GM12878 (cell line): ENCODE measurements around the gene CHST14. TPM values are rescaled to one million over a fixed set of nuclear protein-coding genes. Genes with fewer than 3 reads are reported as not detected.

Experiments
- ATF7 ChIP-seq: fragments of 450-650 bp; IDR thresholded peaks from 2 replicates; pipeline ENCODE4 v1.6.1; 2016; ENCODE audit warnings: low read depth, mild to moderate bottlenecking
- BCLAF1 ChIP-seq: fragments of 450-650 bp; IDR thresholded peaks from 2 replicates; pipeline ENCODE4 v1.6.1; 2017; ENCODE audit warnings: antibody characterized with exemption, mild to moderate bottlenecking, moderate library complexity
- CBX5 ChIP-seq: sonication (generic); IDR thresholded peaks from 2 replicates; pipeline ENCODE4 v1.6.1; 2016; ENCODE audit warnings: low read depth, moderate library complexity, mild to moderate bottlenecking, inconsistent platforms
- CREM ChIP-seq: IDR thresholded peaks from 2 replicates; pipeline ENCODE4 v1.6.1; 2014; ENCODE audit warnings: antibody characterized with exemption, low read depth
- EED ChIP-seq: sonication (generic); IDR thresholded peaks from 2 replicates; pipeline ENCODE4 v1.6.1; 2016; ENCODE audit warnings: antibody characterized with exemption, low read depth
- ESRRA ChIP-seq: IDR thresholded peaks from 2 replicates; pipeline ENCODE4 v1.6.1; 2012; ENCODE audit warnings: mild to moderate bottlenecking, low read length, improper control_type of control experiment
- ETV6 ChIP-seq, 2 experiments: fragments of 450-650 bp in 1 of 2; IDR thresholded peaks in 1 of 2; conservative IDR thresholded peaks in 1 of 2; 2 replicates each; pipeline ENCODE4 v1.6.1; 2014; ENCODE audit warnings: antibody characterized with exemption in 1 of 2, borderline replicate concordance in 1 of 2, low read depth in 1 of 2, mild to moderate bottlenecking in 1 of 2, moderate library complexity in 1 of 2
- FOXK2 ChIP-seq: fragments of 450-650 bp; IDR thresholded peaks from 2 replicates; pipeline ENCODE4 v1.6.1; 2017; ENCODE audit warnings: mild to moderate bottlenecking, moderate library complexity
- GATAD2B ChIP-seq: fragments of 450-650 bp; conservative IDR thresholded peaks from 2 replicates; pipeline ENCODE4 v1.6.1; 2017; ENCODE audit warnings: low read depth, mild to moderate bottlenecking, moderate library complexity
- HDGF ChIP-seq: fragments of 450-650 bp; IDR thresholded peaks from 2 replicates; pipeline ENCODE4 v1.6.1; 2016; ENCODE audit warnings: antibody characterized with exemption
- IRF4 ChIP-seq: IDR thresholded peaks from 2 replicates; pipeline ENCODE4 v1.6.1; 2011; ENCODE audit warnings: low read depth, low read length
- MTA2 ChIP-seq: fragments of 450-650 bp; IDR thresholded peaks from 2 replicates; pipeline ENCODE4 v1.6.1; 2016; ENCODE audit warnings: low read depth, mild to moderate bottlenecking, moderate library complexity
- SUZ12 ChIP-seq: fragments of 200-600 bp; sonication (generic); IDR thresholded peaks from one replicate; pipeline ENCODE4 v1.6.1; 2018; ENCODE audit warnings: antibody characterized with exemption, mild to moderate bottlenecking; ENCODE audit not compliant: unreplicated experiment
- TCF12 ChIP-seq: IDR thresholded peaks from 2 replicates; pipeline ENCODE4 v1.6.1; 2011; ENCODE audit warnings: low read depth, mild to moderate bottlenecking, low read length
- USF1 ChIP-seq: IDR thresholded peaks from 2 replicates; pipeline ENCODE4 v1.6.1; 2011; ENCODE audit warnings: borderline replicate concordance, low read depth, mild to moderate bottlenecking, moderate library complexity, mixed read lengths, low read length; ENCODE audit not compliant: insufficient read depth; ENCODE audit errors: extremely low read length
- YY1 ChIP-seq: IDR thresholded peaks from 2 replicates; pipeline ENCODE4 v1.6.1; 2011; ENCODE audit warnings: low read depth, mild to moderate bottlenecking, low read length
- ZNF207 ChIP-seq: fragments of 450-650 bp; IDR thresholded peaks from 2 replicates; pipeline ENCODE4 v1.6.1; 2014; ENCODE audit warnings: antibody characterized with exemption, mild to moderate bottlenecking, borderline replicate concordance
- ZNF217 ChIP-seq: fragments of 450-650 bp; IDR thresholded peaks from 2 replicates; pipeline ENCODE4 v1.6.1; 2017; ENCODE audit warnings: antibody characterized with exemption, mild to moderate bottlenecking
- ZZZ3 ChIP-seq: IDR thresholded peaks from 2 replicates; pipeline ENCODE4 v1.6.1; 2011; ENCODE audit warnings: low read depth; ENCODE audit not compliant: control insufficient read depth, insufficient read length
- polyA plus RNA-seq, 11 experiments: library from polyadenylated mRNA; depleted of rRNA in 4 of 11; unstranded in 6 of 11; stranded (reverse) in 5 of 11; fragments of >200 nt; fragmentation: Nextera tagmentation in 4 of 11; fragmentation: Illumina TruSeq in 1 of 11; extraction: Ambion mirVana in 4 of 11; extraction: Trizol in 1 of 11; gene quantifications; 1 replicate in 1 of 11; 2 replicates in 10 of 11; pipeline versions ENCODE4 v1.2.1 to v1.2.3, GENCODE V29; 2011 to 2016; ENCODE audit warnings: inconsistent platforms in 2 of 11, missing spikeins in 2 of 11, low read depth in 1 of 11
- total RNA-seq, 4 experiments: library from RNA; depleted of rRNA in 3 of 4; stranded (reverse); fragments of >200 nt in 3 of 4; fragmentation: Illumina TruSeq in 1 of 4; extraction: Trizol in 1 of 4; gene quantifications; 2 replicates each; pipeline versions ENCODE4 v1.2.1 to v1.2.3, GENCODE V29; 2013 to 2021
- TF ChIP-seq, protein P1 (sequence below): IDR thresholded peaks from 2 replicates; pipeline ENCODE4 v1.6.1; 2012; ENCODE audit warnings: low read depth, low read length, improper control_type of control experiment
- TF ChIP-seq, protein P2 (sequence below): fragments of 450-650 bp; formaldehyde crosslinking; IDR thresholded peaks from 2 replicates; pipeline ENCODE4 v1.5.0; 2022; ENCODE audit warnings: mild to moderate bottlenecking, missing genetic modification characterization

CHST14 gene
- total and polyA plus RNA-seq, 10 of the 15 experiments (the other 5 are each of a cell fraction or from before 2014, with no cell fraction given): 1.3 to 12.8 (median 6.2) TPM

DNA sequence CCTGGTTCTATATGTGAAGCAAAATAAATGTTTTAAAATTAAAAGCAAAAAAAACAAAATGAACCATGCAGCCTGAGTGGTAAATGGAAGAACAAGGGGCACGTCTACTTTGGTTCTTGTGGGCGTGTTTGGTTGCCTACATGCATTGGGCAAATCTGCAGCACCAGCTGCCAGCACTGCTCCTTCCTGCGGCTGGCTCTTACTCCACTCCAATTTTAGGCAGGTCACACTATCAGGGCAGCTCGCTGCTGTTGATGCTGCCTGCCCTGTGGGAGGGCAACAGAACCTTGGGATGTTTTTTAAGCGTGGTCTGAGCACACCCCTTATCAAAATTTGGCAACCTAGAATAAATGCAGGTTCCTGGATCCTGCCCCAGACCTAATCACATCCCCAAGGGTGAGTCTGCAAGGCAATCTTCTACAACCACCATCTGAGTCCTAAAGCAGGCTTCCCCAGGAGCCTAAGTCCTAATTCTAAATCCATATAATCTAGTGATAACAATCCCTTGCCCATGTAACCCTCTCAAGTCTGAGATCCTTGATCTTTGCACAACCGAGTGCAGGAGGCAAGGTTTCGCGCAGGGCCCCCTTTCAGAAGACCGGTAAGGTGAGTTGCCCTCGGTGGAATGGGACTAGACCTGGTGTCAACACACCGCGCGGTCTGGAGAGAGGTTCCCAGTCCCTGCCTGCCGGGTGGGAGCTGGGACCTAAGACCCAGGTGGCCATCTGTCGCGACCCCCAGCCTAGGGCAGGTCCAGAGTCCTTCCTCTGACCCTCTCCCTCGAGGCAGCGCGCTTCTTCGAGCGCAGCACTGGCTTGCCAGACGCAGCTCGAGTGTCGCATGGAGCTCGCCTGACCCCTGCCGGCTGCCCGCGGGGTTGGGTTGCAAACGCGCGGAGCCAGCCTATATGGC, 49.3 kb upstream of the CHST14 start (continued):
- TF ChIP-seq, protein P1, sequence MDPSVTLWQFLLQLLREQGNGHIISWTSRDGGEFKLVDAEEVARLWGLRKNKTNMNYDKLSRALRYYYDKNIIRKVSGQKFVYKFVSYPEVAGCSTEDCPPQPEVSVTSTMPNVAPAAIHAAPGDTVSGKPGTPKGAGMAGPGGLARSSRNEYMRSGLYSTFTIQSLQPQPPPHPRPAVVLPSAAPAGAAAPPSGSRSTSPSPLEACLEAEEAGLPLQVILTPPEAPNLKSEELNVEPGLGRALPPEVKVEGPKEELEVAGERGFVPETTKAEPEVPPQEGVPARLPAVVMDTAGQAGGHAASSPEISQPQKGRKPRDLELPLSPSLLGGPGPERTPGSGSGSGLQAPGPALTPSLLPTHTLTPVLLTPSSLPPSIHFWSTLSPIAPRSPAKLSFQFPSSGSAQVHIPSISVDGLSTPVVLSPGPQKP: no peak
- peak; percentile 65; the same call in 1 of the 2 replicates for TF ChIP-seq YY1
- TF ChIP-seq GATAD2B: 0 out of 2 replicates have a peak, but pooled peaks have one; percentile 21
- no peak for TF ChIP-seq ZNF207
- TF ChIP-seq ETV6 (conservative IDR thresholded peaks at IDR 0.05 in 1 of 2, IDR thresholded peaks at IDR 0.05 in 1 of 2; ENCODE audit: borderline replicate concordance in 1 of 2, low read depth in 1 of 2): no peak
- no peak for TF ChIP-seq ZNF217
- no peak for TF ChIP-seq SUZ12
- TF ChIP-seq IRF4: no peak
- TF ChIP-seq USF1: no peak
- TF ChIP-seq, protein P2, sequence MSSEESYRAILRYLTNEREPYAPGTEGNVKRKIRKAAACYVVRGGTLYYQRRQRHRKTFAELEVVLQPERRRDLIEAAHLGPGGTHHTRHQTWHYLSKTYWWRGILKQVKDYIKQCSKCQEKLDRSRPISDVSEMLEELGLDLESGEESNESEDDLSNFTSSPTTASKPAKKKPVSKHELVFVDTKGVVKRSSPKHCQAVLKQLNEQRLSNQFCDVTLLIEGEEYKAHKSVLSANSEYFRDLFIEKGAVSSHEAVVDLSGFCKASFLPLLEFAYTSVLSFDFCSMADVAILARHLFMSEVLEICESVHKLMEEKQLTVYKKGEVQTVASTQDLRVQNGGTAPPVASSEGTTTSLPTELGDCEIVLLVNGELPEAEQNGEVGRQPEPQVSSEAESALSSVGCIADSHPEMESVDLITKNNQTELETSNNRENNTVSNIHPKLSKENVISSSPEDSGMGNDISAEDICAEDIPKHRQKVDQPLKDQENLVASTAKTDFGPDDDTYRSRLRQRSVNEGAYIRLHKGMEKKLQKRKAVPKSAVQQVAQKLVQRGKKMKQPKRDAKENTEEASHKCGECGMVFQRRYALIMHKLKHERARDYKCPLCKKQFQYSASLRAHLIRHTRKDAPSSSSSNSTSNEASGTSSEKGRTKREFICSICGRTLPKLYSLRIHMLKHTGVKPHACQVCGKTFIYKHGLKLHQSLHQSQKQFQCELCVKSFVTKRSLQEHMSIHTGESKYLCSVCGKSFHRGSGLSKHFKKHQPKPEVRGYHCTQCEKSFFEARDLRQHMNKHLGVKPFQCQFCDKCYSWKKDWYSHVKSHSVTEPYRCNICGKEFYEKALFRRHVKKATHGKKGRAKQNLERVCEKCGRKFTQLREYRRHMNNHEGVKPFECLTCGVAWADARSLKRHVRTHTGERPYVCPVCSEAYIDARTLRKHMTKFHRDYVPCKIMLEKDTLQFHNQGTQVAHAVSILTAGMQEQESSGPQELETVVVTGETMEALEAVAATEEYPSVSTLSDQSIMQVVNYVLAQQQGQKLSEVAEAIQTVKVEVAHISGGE: no peak
- TF ChIP-seq BCLAF1: no peak
- no peak for TF ChIP-seq CREM
- TF ChIP-seq CBX5: no peak
- no peak for TF ChIP-seq ATF7
- TF ChIP-seq EED: no peak
- TF ChIP-seq ZZZ3: no peak
- TF ChIP-seq HDGF: no peak
- TF ChIP-seq MTA2: no peak
- no peak for TF ChIP-seq FOXK2
- TF ChIP-seq ESRRA: no peak
- no peak for TF ChIP-seq TCF12
